Right cardiac atrium (tissue), 5 donors: Measurements from ENCODE around the gene OASL. TPM values are rescaled to one million over a fixed set of nuclear protein-coding genes. Genes with fewer than 3 reads are reported as not detected.

Source experiments
- ATAC-seq, 2 donors: fragments of 200-7000 bp; cut with Tn5 transposase; one replicate each; pipeline versions ENCODE4 v1.8.0 to v1.9.1; 2020; ENCODE audit warnings: moderate library complexity in 2 of 2, mild to moderate bottlenecking in 1 of 2
- DNase-seq, 3 donors: peaks; one replicate each; pipeline ENCODE4 v3.0.0-alpha.2; 2020
- H3K27ac ChIP-seq: one replicate; pipeline ENCODE4 v1.5.1; 2013; ENCODE audit warnings: mild to moderate bottlenecking, low read length, control low read depth, moderate library complexity
- H3K27me3 ChIP-seq: one replicate; pipeline ENCODE4 v1.6.1; 2013; ENCODE audit not compliant: control insufficient read depth, insufficient read depth
- H3K4me1 ChIP-seq: one replicate; pipeline ENCODE4 v1.6.1; 2013; ENCODE audit warnings: low read length; ENCODE audit not compliant: control insufficient read depth, insufficient read depth
- H3K4me3 ChIP-seq: one replicate; pipeline ENCODE4 v1.5.1; 2013; ENCODE audit warnings: low read length, control low read depth
- H3K9me3 ChIP-seq: one replicate; pipeline ENCODE4 v1.6.1; 2013; ENCODE audit warnings: low read length; ENCODE audit not compliant: control insufficient read depth
- WGBS: extraction: QIAGEN DNeasy Blood & Tissue Kit; methylation state at CpG from one replicate; pipeline ENCODE4 v1.1.7; 2013; 5-methylcytosine and 5-hydroxymethylcytosine counted together
- intact Hi-C, 4 donors: fragments of 100-400 bp; cut with DNase I; formaldehyde crosslinking; loops; one replicate each; pipeline versions ENCODE4 v1.11.0 to v1.14.0; 2022 to 2023
- polyA plus RNA-seq: library from polyadenylated mRNA; stranded (reverse); fragments of 200-250 nt; gene quantifications from one replicate; pipeline ENCODE4 v1.2.3, GENCODE V29; 2013
- total RNA-seq, 4 donors: library from RNA; stranded (reverse); fragmentation: NEBNext Ultra II Directional; extraction: Animal tissue kit (Norgen Biotek cat#: 25700); gene quantifications; one replicate each; pipeline ENCODE4 v1.2.1, GENCODE V29; 2021
- donor health status: healthy with polysubstance abuse.
- donor health status: DM: no; HTN: yes; CAD: no.
- donor health status: DM: no; HTN: no; CAD: no.
- donor health status: DM: no; HTN: yes; CAD: no; lungs with severe emphysema.
- donor health status: DM: yes; HTN: yes; CAD: no.

The OASL gene
- total and polyA plus RNA-seq, 5 donors: 0.32 to 1.1 (median 0.68) TPM

DNA sequence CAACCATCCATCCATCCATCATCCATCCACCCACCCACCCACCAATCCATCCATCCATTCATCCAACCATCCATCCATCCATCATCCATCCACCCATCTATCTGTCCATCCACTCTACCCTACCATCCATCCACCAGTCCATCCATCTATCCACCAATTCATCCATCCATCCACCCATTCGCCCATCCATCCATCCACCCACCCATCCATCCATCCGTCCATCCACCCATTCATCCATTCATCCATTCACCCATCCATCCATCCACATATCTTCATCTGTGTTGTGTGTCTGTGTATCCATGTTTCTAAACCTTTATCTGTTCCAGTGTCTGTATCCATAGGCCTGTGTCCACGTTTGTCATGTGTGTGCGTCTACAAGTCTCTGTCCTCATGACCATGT lies 50.8 kb downstream of the OASL start:
- Histone ChIP-seq H3K4me3 (no peak overlapping the region), H3K27me3 (no peaks in the 10 kb centered on the region), H3K27ac (no peak overlapping the region), H3K9me3 (no peaks in the 10 kb centered on the region), H3K4me1 (no peaks in the 10 kb centered on the region)
- DNase-seq (no peak), ATAC-seq (no peak)
- 86% methylated on average over 4 of the region's 4 CpGs for WGBS
- intact Hi-C loops: no loop called here

GRCh38 chr12:120984351-120984898 lies 54.6 kb downstream of the OASL start:
- H3K9me3 ChIP-seq: no peaks in the 10 kb centered on the region
- intact Hi-C loops: no loop called here
- H3K4me3 ChIP-seq: no peak overlapping the region
- no peak for DNase-seq
- H3K27ac ChIP-seq: no peak overlapping the region
- no peak for ATAC-seq
- H3K4me1 ChIP-seq: no peaks in the 10 kb centered on the region
- WGBS: 79% methylated on average over 3 of the region's 3 CpGs
- no peaks in the 10 kb centered on the region for H3K27me3 ChIP-seq

DNA sequence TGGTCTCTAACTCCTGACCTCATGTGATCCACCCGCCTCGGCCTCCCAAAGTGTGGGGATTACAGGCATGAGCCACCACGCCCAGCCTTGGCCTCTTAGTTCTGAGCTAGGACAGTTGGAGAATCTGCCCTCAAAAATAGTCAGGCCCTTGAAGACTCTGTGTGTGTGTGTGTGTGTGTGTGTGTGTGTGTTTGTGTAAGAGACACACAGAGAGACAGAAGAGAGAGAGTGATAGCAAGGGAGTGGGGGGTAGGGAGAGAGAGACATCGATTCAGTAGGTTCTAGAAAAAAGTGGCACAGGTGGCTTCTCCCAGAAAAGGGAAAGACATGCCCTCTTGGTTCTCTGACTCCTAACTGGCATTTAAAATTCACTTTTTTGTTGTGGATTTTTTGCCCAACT lies 55.3 kb downstream of the OASL start:
- Histone ChIP-seq H3K27me3 (no peaks in the 10 kb centered on the region), H3K4me1 (no peaks in the 10 kb centered on the region), H3K4me3 (no peak overlapping the region), H3K9me3 (no peaks in the 10 kb centered on the region), H3K27ac (no peak overlapping the region)
- intact Hi-C loops: no loop called here
- ATAC-seq: no peak
- no peak for DNase-seq
- 79% methylated on average over 4 of the region's 4 CpGs for WGBS

- no peaks in the 10 kb centered on the region for H3K4me1 ChIP-seq
- H3K4me3 ChIP-seq: no peak overlapping the region
- DNase-seq: no peak
- no peak overlapping the region for H3K27ac ChIP-seq
- no peaks in the 10 kb centered on the region for H3K27me3 ChIP-seq
- no peak for ATAC-seq
- intact Hi-C loops: no loop called here
- 80% methylated on average over 7 of the region's 7 CpGs for WGBS
- H3K9me3 ChIP-seq: no peaks in the 10 kb centered on the region
Observed at GRCh38 chr12:120982659-120983058, 56.4 kb downstream of the OASL start.

- DNase-seq (no peak), ATAC-seq (no peak)
- H3K4me1 ChIP-seq: no peaks in the 10 kb centered on the region
- H3K27me3 ChIP-seq: no peaks in the 10 kb centered on the region
- no peaks in the 10 kb centered on the region for H3K9me3 ChIP-seq
- WGBS: 73% methylated on average over 6 of the region's 6 CpGs
- intact Hi-C loops: no loop called here
- H3K27ac ChIP-seq: no peak overlapping the region
- H3K4me3 ChIP-seq: no peak overlapping the region
Observed at GRCh38 chr12:120981407-120981941, 57.6 kb downstream of the OASL start.

DNA sequence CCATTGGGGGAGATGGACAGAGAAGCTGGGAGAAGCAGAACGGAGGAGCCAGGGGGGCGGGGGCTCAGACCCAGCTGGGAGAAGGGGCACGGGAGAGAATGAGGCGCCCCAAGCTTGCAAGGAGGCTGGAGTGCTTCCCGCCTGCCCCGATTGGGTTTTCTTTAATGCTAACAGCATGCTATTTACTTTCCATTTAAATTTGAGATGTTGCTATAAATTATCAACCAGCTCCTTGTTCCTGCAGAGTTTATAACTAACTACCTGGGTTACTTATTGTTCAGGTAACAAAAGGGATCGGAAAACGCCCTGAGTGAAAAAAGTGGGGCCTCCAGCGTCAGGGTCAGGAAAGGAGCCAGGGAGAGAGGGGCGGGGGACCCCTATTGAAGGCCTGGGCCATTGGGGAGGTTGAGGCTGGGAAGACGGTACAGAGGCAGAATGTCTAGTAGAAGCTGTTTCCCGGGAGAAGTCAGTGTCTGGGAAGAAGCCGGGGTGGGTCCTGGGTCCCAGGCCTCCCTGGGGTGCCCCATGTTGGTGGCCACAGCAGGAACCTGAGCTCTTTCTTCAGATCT lies 58.2 kb downstream of the OASL start:
- DNase-seq: no peak
- ATAC-seq: no peak
- H3K9me3 ChIP-seq: no peaks in the 10 kb centered on the region
- H3K4me3 ChIP-seq: no peak overlapping the region
- no peaks in the 10 kb centered on the region for H3K4me1 ChIP-seq
- no peak overlapping the region for H3K27ac ChIP-seq
- WGBS: 75% methylated on average over 13 of the region's 13 CpGs
- H3K27me3 ChIP-seq: no peaks in the 10 kb centered on the region
- intact Hi-C loops: no loop called here

- H3K4me1 ChIP-seq: no peaks in the 10 kb centered on the region
- peak in 1 of 2 donors; percentile 18 for ATAC-seq
- no peak overlapping the region for H3K4me3 ChIP-seq
- no peak for DNase-seq
- H3K9me3 ChIP-seq: no peaks in the 10 kb centered on the region
- no peaks in the 10 kb centered on the region for H3K27me3 ChIP-seq
- intact Hi-C loops: loop anchor here in 2 of 4 donors (10.0 kb wide), 3 partner anchors 245 to 395 kb away; partner anchors contain the start of genes CABP1 (in 1 of the 2) and POP5 (in 1 of the 2)
- H3K27ac ChIP-seq: no peak overlapping the region
- WGBS: 57% methylated on average over 11 of the region's 11 CpGs
Observed at GRCh38 chr12:120979862-120980696, 59.0 kb downstream of the OASL start.

DNA sequence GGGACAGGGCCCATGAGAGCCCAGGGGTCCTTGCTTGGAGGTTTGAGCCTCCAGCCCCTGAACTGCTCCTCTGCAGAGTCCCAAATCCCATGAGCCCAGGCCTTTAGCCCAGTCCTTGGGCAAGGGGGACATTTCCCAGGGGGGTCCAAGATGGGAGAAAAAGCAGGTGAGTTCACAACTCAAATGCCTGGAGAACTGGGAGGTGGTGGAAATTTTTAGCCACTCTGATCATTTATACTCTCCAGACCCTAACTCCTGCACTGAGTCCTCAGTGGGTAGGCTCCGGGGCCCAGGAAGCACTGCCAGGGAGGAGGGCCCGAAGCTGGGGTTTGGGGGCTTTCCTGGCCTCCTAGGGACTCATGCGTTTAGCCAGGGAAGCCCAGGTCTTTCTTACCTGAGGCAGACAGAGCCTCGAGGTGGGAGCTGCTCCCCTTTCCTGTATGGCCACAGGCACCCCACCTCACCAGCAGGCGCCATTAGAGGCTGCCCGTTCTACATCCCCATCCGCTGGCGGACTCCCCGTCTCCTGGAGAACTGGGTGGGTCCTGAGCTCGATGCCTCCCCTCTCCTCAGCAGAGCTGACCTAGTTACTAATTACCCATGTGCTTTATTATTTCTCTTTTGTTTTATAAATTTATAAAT lies 59.7 kb downstream of the OASL start:
- no peak for DNase-seq
- H3K9me3 ChIP-seq: no peaks in the 10 kb centered on the region
- H3K4me1 ChIP-seq: no peaks in the 10 kb centered on the region
- no peaks in the 10 kb centered on the region for H3K27me3 ChIP-seq
- intact Hi-C loops: loop anchor here in 2 of 4 donors (10.0 kb wide), 3 partner anchors 245 to 395 kb away; partner anchors contain the start of genes CABP1 (in 1 of the 2) and POP5 (in 1 of the 2)
- ATAC-seq: no peak
- 87% methylated on average over 10 of the region's 10 CpGs for WGBS
- no peak overlapping the region for H3K27ac ChIP-seq
- no peak overlapping the region for H3K4me3 ChIP-seq

DNA sequence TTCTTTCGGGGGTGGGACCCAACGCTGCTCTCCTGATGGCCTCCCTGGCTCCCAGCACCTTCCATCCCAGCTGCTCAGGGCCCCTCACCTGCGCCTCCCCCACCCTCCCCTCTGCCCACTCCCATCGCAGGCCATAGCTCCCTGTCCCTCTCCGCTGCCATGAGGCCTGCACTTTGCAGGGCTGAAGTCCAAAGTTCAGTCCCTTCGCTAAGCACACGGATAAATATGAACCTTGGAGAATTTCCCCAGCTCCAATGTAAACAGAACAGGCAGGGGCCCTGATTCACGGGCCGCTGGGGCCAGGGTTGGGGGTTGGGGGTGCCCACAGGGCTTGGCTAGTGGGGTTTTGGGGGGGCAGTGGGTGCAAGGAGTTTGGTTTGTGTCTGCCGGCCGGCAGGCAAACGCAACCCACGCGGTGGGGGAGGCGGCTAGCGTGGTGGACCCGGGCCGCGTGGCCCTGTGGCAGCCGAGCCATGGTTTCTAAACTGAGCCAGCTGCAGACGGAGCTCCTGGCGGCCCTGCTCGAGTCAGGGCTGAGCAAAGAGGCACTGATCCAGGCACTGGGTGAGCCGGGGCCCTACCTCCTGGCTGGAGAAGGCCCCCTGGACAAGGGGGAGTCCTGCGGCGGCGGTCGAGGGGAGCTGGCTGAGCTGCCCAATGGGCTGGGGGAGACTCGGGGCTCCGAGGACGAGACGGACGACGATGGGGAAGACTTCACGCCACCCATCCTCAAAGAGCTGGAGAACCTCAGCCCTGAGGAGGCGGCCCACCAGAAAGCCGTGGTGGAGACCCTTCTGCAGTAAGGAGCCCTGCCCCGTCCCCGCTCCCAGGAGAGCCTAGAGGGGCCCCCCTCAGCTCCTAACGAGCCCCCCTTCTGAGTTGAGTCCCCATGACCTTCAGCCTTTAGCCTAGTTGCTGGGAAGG lies 60.5 kb downstream of the OASL start, which contains the start of gene HNF1A:
Gene HNF1A (plus strand): TSS at position 248 of the 924 bp plus-strand sequence. CDS start 226 bp downstream, at position 474.
- H3K27ac ChIP-seq: no peak within 1 kb of the TSS
- no peaks in the 10 kb centered on the region for H3K27me3 ChIP-seq
- DNase-seq (peak in 1 of 3 donors; percentile 46), ATAC-seq (peak; percentile 18 to 44)
- WGBS: 83% methylated on average over 40 of the region's 40 CpGs
- H3K4me1 ChIP-seq: no peaks in the 10 kb centered on the region
- H3K4me3 ChIP-seq: no peak within 1 kb of the TSS
- intact Hi-C loops: loop anchor here in 2 of 4 donors (10.0 kb wide), 3 partner anchors 244 to 394 kb away; partner anchors contain the start of genes CABP1 (in 1 of the 2) and POP5 (in 1 of the 2)
- no peaks in the 10 kb centered on the region for H3K9me3 ChIP-seq
